Prostate gland (tissue), 2 donors: ENCODE results near the gene DUOX2. TPM values are rescaled to one million over a fixed set of nuclear protein-coding genes. Genes with fewer than 3 reads are reported as not detected.
"Not testable (repeated sequence)": the region's sequence is repeated elsewhere in the genome, so short reads cannot be mapped to it uniquely, and the experiment has no call there.

Experiments
- DNase-seq: peaks from one replicate; pipeline ENCODE4 v3.0.0-alpha.2; 2019; ENCODE audit warnings: low spot score
- H3K27ac ChIP-seq, 2 donors: fragments of 200-600 bp; sonication (generic); 2 replicates each; pipeline ENCODE4 v1.5.1; 2017 to 2019
- H3K27me3 ChIP-seq: fragments of 200-600 bp; sonication (generic); replicated peaks from 2 replicates; pipeline ENCODE4 v1.5.1; 2019; ENCODE audit not compliant: insufficient read depth
- H3K36me3 ChIP-seq, 2 donors: fragments of 200-600 bp; sonication (generic); 1 replicate in 1 of 2; 2 replicates in 1 of 2; pipeline versions ENCODE4 v1.5.1 to v1.8.1; 2017 to 2019
- H3K4me1 ChIP-seq: fragments of 200-600 bp; sonication (generic); replicated peaks from 2 replicates; pipeline ENCODE4 v1.5.1; 2019
- H3K4me3 ChIP-seq, 2 donors: fragments of 200-600 bp; sonication (generic); 2 replicates each; pipeline ENCODE4 v1.5.1; 2017 to 2019
- H3K9me3 ChIP-seq: fragments of 200-600 bp; sonication (generic); 2 replicates; pipeline ENCODE4 v1.5.1; 2017
- POLR2A ChIP-seq: fragments of 450-650 bp; IDR thresholded peaks from one replicate; pipeline ENCODE4 v1.6.1; 2016; ENCODE audit warnings: antibody characterized with exemption, mild to moderate bottlenecking
- POLR2AphosphoS5 ChIP-seq: sonication (generic); formaldehyde crosslinking; IDR thresholded peaks from one replicate; pipeline ENCODE4 v1.6.1; 2017; ENCODE audit warnings: antibody characterized with exemption
- WGBS: methylation state at CpG from one replicate; pipeline ENCODE4 v1.1.5; 2018; 5-methylcytosine and 5-hydroxymethylcytosine counted together
- intact Hi-C: fragments of 100-400 bp; cut with DNase I; formaldehyde crosslinking; loops from one replicate; pipeline ENCODE4 v1.14.2; 2022
- total RNA-seq, 2 donors: library from RNA; depleted of rRNA; stranded (reverse); fragments of >200 nt; gene quantifications; one replicate each; pipeline ENCODE4 v1.1.0, GENCODE V29; 2016
- TF ChIP-seq, protein P1 (sequence below), 4 experiments: fragments of 200-600 bp in 2 of 4; fragments of 450-650 bp in 2 of 4; sonication (generic) in 2 of 4; IDR thresholded peaks; 1 replicate in 3 of 4; 2 replicates in 1 of 4; pipeline ENCODE4 v1.5.1; 2016 to 2019; ENCODE audit warnings: antibody characterized with exemption in 4 of 4, mild to moderate bottlenecking in 2 of 4, moderate library complexity in 2 of 4

Gene DUOX2
- total RNA-seq, 2 donors from 2014 or later = 2.3 to 2.5 TPM

DNA sequence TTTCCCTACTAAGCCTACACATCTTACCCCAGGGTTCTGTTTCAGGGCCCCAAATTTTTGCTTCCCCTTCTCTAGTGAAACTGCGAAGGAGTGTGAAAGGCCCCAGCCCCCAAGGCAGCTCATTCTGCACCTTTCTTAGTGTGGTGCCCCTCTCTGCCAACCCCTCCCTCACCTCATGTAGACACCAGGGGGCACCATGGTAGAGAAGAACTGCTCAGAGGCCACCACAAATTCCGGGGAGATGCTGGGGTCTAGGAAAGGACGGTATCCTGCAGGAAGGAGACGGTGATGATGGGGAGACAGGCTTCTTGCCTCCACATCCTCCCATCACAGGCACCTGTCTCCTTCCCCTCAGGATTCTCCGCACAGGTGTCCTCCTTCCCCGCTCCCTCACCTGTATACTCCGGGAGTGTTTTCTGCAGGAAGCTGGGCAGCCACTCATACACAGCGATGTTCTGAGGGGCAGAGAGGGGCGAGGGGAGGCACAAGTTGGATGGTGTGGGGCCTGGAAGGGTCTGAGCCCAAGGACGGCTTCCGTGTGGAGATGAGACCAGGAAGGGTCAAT is 3.6 kb downstream of the DUOX2 start:
- no peak for TF ChIP-seq POLR2A
- no peak for TF ChIP-seq POLR2AphosphoS5
- TF ChIP-seq, protein P1, sequence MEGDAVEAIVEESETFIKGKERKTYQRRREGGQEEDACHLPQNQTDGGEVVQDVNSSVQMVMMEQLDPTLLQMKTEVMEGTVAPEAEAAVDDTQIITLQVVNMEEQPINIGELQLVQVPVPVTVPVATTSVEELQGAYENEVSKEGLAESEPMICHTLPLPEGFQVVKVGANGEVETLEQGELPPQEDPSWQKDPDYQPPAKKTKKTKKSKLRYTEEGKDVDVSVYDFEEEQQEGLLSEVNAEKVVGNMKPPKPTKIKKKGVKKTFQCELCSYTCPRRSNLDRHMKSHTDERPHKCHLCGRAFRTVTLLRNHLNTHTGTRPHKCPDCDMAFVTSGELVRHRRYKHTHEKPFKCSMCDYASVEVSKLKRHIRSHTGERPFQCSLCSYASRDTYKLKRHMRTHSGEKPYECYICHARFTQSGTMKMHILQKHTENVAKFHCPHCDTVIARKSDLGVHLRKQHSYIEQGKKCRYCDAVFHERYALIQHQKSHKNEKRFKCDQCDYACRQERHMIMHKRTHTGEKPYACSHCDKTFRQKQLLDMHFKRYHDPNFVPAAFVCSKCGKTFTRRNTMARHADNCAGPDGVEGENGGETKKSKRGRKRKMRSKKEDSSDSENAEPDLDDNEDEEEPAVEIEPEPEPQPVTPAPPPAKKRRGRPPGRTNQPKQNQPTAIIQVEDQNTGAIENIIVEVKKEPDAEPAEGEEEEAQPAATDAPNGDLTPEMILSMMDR (IDR thresholded peaks at IDR 0.05) = no peak
- H3K27me3 ChIP-seq = peaks cover 38% of the 10 kb centered on the region
- no peak for DNase-seq
- no peak overlapping the region for H3K4me3 ChIP-seq
- H3K27ac ChIP-seq = no peak overlapping the region
- no peaks in the 10 kb centered on the region for H3K9me3 ChIP-seq
- intact Hi-C loops = no loop called here
- no peaks in the 10 kb centered on the region for H3K36me3 ChIP-seq
- 60% methylated on average over 11 of the region's 11 CpGs for WGBS
- H3K4me1 ChIP-seq = peaks cover 2% of the 10 kb centered on the region

DNA sequence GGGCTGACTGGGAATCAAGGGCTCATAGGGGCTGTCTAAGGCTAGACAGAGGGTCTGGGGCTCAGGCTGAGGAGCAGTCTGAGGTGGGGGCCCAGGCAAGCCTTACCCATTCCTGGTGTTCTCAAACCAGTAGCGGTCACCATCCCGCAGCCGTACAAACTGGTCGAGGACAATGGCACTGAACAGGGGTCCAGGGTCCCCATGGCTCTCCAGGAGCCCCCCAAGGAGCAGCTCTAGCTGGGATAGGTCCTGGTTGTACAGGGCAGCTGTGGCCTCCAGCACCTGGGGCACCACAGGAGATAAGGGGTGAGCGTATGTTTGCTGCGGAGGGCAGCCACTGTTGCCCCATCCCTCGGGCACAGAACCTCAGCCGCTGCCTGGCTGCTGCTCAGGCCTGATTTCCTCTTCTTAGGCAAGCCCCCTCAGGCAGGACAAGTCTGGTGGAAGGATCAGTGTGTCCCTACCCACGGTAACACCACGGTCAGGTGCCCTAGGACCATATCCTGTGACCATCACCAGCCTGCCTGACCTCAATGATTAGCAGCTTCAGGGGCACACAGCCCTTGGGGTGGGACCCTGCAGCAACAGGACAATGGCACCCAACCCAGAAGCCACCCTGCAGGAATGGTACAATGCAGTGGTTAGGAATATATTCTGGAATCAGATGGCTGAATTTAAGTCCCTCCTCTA is 5.9 kb downstream of the DUOX2 start:
- intact Hi-C loops = no loop called here
- Histone ChIP-seq H3K4me1 (peaks cover under 1% of the 10 kb centered on the region), H3K27ac (no peak overlapping the region), H3K9me3 (no peaks in the 10 kb centered on the region), H3K27me3 (peaks cover 21% of the 10 kb centered on the region), H3K36me3 (no peaks in the 10 kb centered on the region), H3K4me3 (no peak overlapping the region)
- TF ChIP-seq POLR2AphosphoS5 (no peak), POLR2A (no peak)
- TF ChIP-seq, protein P1 (IDR thresholded peaks at IDR 0.05) = no peak
- DNase-seq = no peak
- 96% methylated on average over 10 of the region's 10 CpGs for whole genome bisulfite sequencing

GRCh38 chr15:45106002-45106790 is 7.8 kb downstream of the DUOX2 start:
- H3K4me1 ChIP-seq = no peaks in the 10 kb centered on the region
- no peak overlapping the region for H3K4me3 ChIP-seq
- H3K27ac ChIP-seq = no peak overlapping the region
- no peak for DNase-seq
- 77% methylated on average over 15 of the region's 15 CpGs for WGBS
- H3K36me3 ChIP-seq = no peaks in the 10 kb centered on the region
- H3K9me3 ChIP-seq = no peaks in the 10 kb centered on the region
- peaks cover 6% of the 10 kb centered on the region for H3K27me3 ChIP-seq
- intact Hi-C loops = no loop called here
- no peak for TF ChIP-seq POLR2AphosphoS5
- TF ChIP-seq, protein P1 (IDR thresholded peaks at IDR 0.05) = no peak
- TF ChIP-seq POLR2A = no peak

GRCh38 chr15:45105586-45105985 is 8.4 kb downstream of the DUOX2 start:
- H3K27me3 ChIP-seq = peaks cover 6% of the 10 kb centered on the region
- no peak overlapping the region for H3K4me3 ChIP-seq
- H3K36me3 ChIP-seq = no peaks in the 10 kb centered on the region
- intact Hi-C loops = no loop called here
- no peaks in the 10 kb centered on the region for H3K4me1 ChIP-seq
- H3K27ac ChIP-seq = no peak overlapping the region
- 95% methylated on average over 11 of the region's 11 CpGs for WGBS
- no peak for TF ChIP-seq POLR2AphosphoS5
- TF ChIP-seq POLR2A = no peak
- TF ChIP-seq, protein P1 (IDR thresholded peaks at IDR 0.05) = no peak
- DNase-seq = no peak
- no peaks in the 10 kb centered on the region for H3K9me3 ChIP-seq

DNA sequence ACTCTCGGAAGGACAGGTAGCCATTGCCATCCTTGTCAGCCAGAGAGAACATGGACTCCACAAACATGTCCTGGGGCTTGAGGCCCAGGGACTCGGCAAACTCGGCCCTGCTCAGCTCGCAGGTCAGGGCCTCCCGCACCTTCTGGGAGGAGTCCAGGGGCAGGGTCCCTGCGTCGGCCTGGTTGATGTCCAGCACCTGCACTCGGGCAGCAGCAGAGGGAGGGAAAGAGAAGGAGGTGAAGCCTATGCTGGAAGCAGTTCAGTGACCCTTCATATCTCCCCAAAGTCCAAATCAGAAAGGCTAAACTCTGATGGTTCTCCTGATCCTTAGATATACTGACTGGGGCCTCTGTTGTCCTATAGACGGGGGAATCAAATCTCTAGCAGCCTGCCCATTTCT is 9.8 kb downstream of the DUOX2 start:
- DNase-seq, intact Hi-C loops, H3K9me3 ChIP-seq, H3K36me3 ChIP-seq, H3K27me3 ChIP-seq, H3K4me3 ChIP-seq, H3K4me1 ChIP-seq, H3K27ac ChIP-seq: not testable (repeated sequence)
- WGBS = 97% methylated on average over 9 of the region's 9 CpGs
